GM12878 (cell line): ENCODE measurements around the gene MOCOS. TPM values are rescaled to one million over a fixed set of nuclear protein-coding genes. Genes with fewer than 3 reads are reported as not detected.

Source experiments
- ATAC-seq: fragments of 200-7000 bp; cut with Tn5 transposase; 3 replicates; pipeline ENCODE4 v1.9.1; 2020; ENCODE audit warnings: mild to moderate bottlenecking, moderate library complexity
- BruUV-seq: library from RNA; stranded (reverse); fragments of 400-500 nt; replicated peaks from 2 replicates; lab custom pipeline; 2021; lab: Mats Ljungman, UMichigan
- CTCF ChIA-PET: fragments of 300-600 bp; sonication (Branson Sonifier 250); formaldehyde crosslinking; extraction: SDS; loops from one replicate; lab custom pipeline; 2021; ENCODE audit warnings: inconsistent platforms; lab: Yijun Ruan, JAX
- POLR2A ChIA-PET: fragments of 350-600 bp; formaldehyde crosslinking; extraction: SDS; loops from one replicate; lab custom pipeline; 2021; ENCODE audit warnings: inconsistent platforms; lab: Charles Lee
- RAD21 ChIA-PET: fragments of 300-600 bp; sonication (Branson Sonifier 250); formaldehyde crosslinking; loops from one replicate; lab custom pipeline; 2023; ENCODE audit warnings: antibody characterized with exemption; ENCODE audit not compliant: unreplicated experiment; lab: Charles Lee
- SMC1A ChIA-PET: fragments of 300-600 bp; sonication (Branson Sonifier 250); formaldehyde crosslinking; loops from one replicate; lab custom pipeline; 2023; ENCODE audit not compliant: unreplicated experiment, uncharacterized antibody; lab: Charles Lee
- DNase-seq: peaks from one replicate; pipeline ENCODE4 v3.0.0-alpha.2; 2011; ENCODE audit warnings: low read depth, low spot score
- FAIRE-seq: peaks from 3 replicates; lab custom pipeline; 2011; peaks lifted over from hg19 to GRCh38; lab: Jason Lieb, UNC
- H2AFZ ChIP-seq: 2 replicates; pipeline ENCODE4 v1.6.0; 2011; ENCODE audit warnings: low read depth, low read length, control low read depth; ENCODE audit not compliant: control insufficient read depth
- H3K27ac ChIP-seq: 2 replicates; pipeline ENCODE4 v1.5.1; 2011; ENCODE audit warnings: control low read depth; ENCODE audit not compliant: control insufficient read depth, insufficient read depth
- H3K27me3 ChIP-seq, 2 experiments: replicated peaks in 1 of 2; 2 replicates each; pipeline versions ENCODE4 v1.6.0 to v1.6.1; 2011; ENCODE audit warnings: low read length in 1 of 2; ENCODE audit not compliant: control insufficient read depth in 2 of 2, insufficient read depth in 2 of 2
- H3K36me3 ChIP-seq, 2 experiments: 2 replicates each; pipeline ENCODE4 v1.5.1; 2011; ENCODE audit warnings: low read length in 1 of 2; ENCODE audit not compliant: control insufficient read depth in 2 of 2, insufficient read depth in 2 of 2
- H3K4me1 ChIP-seq: 2 replicates; pipeline ENCODE4 v1.6.1; 2011; ENCODE audit warnings: mild to moderate bottlenecking, low read length, moderate library complexity, mixed read lengths; ENCODE audit not compliant: control insufficient read depth, insufficient read depth
- H3K4me2 ChIP-seq: 2 replicates; pipeline ENCODE4 v1.6.0; 2011; ENCODE audit warnings: control low read depth; ENCODE audit not compliant: control insufficient read depth, insufficient read depth
- H3K4me3 ChIP-seq: fragments of 200-600 bp; sonication (generic); 2 replicates; pipeline ENCODE4 v1.5.1; 2016
- H3K79me2 ChIP-seq: 2 replicates; pipeline ENCODE4 v1.6.0; 2011; ENCODE audit warnings: low read length; ENCODE audit not compliant: control insufficient read depth, insufficient read depth
- H3K9ac ChIP-seq: 2 replicates; pipeline ENCODE4 v1.8.0; 2011; ENCODE audit warnings: low read length, control low read depth, mixed read lengths; ENCODE audit not compliant: control insufficient read depth, insufficient read depth
- H3K9me3 ChIP-seq: replicated peaks from 3 replicates; pipeline ENCODE4 v1.5.1; 2011; ENCODE audit warnings: mild to moderate bottlenecking, low read length; ENCODE audit not compliant: control insufficient read depth, insufficient read depth
- H4K20me1 ChIP-seq: 2 replicates; pipeline ENCODE4 v1.6.0; 2011; ENCODE audit not compliant: control insufficient read depth, insufficient read depth
- ATF7 ChIP-seq: fragments of 450-650 bp; IDR thresholded peaks from 2 replicates; pipeline ENCODE4 v1.6.1; 2016; ENCODE audit warnings: low read depth, mild to moderate bottlenecking
- BRCA1 ChIP-seq: IDR thresholded peaks from 2 replicates; pipeline ENCODE4 v1.6.1; 2011; ENCODE audit warnings: low read depth, low read length, improper control_type of control experiment
- CBFB ChIP-seq: IDR thresholded peaks from 2 replicates; pipeline ENCODE4 v1.6.1; 2016; ENCODE audit warnings: antibody characterized with exemption, low read depth
- CHD4 ChIP-seq: fragments of 200-600 bp; sonication (generic); IDR thresholded peaks from 2 replicates; pipeline ENCODE4 v1.6.1; 2016; ENCODE audit warnings: mild to moderate bottlenecking
- CREB1 ChIP-seq: IDR thresholded peaks from 2 replicates; pipeline ENCODE4 v1.6.1; 2012; ENCODE audit warnings: low read depth, mild to moderate bottlenecking, inconsistent platforms
- EZH2 ChIP-seq: IDR thresholded peaks from 2 replicates; pipeline ENCODE4 v1.6.1; 2012; ENCODE audit warnings: low read depth, mild to moderate bottlenecking, control low read depth, inconsistent platforms, low read length, borderline replicate concordance; ENCODE audit not compliant: control insufficient read depth
- HDGF ChIP-seq: fragments of 450-650 bp; IDR thresholded peaks from 2 replicates; pipeline ENCODE4 v1.6.1; 2016; ENCODE audit warnings: antibody characterized with exemption
- MXI1 ChIP-seq: fragments of 150-350 bp; IDR thresholded peaks from 2 replicates; pipeline ENCODE4 v1.6.1; 2011; ENCODE audit warnings: low read depth, mild to moderate bottlenecking, inconsistent platforms, low read length, improper control_type of control experiment
- PAX8 ChIP-seq: fragments of 450-650 bp; IDR thresholded peaks from 2 replicates; pipeline ENCODE4 v1.6.1; 2017; ENCODE audit warnings: mild to moderate bottlenecking, moderate library complexity
- RB1 ChIP-seq: fragments of 450-650 bp; formaldehyde crosslinking; IDR thresholded peaks from 2 replicates; pipeline ENCODE4 v1.6.1; 2017; ENCODE audit warnings: mild to moderate bottlenecking, borderline replicate concordance
- RELA ChIP-seq: fragments of 450-650 bp; IDR thresholded peaks from 2 replicates; pipeline ENCODE4 v1.8.0; 2014; ENCODE audit warnings: borderline replicate concordance; ENCODE audit not compliant: partially characterized antibody
- SIN3A ChIP-seq: IDR thresholded peaks from 2 replicates; pipeline ENCODE4 v1.6.1; 2012; ENCODE audit warnings: low read depth, low read length, improper control_type of control experiment
- STAT3 ChIP-seq: IDR thresholded peaks from 2 replicates; pipeline ENCODE4 v1.6.1; 2011; ENCODE audit warnings: low read depth, low read length, improper control_type of control experiment
- WGBS: methylation state at CpG from one replicate; pipeline ENCODE4 v1.1.6; 2016; ENCODE audit warnings: low lambda C conversion rate; ENCODE audit not compliant: insufficient replicate concordance, insufficient coverage; ENCODE audit errors: missing lambda C conversion rate; 5-methylcytosine and 5-hydroxymethylcytosine counted together
- in situ Hi-C: fragments of 300-500 bp; cut with MboI; formaldehyde crosslinking; loops from 9 replicates; pipeline ENCODE4 v1.14.3; 2018; ENCODE audit warnings: mixed read lengths
- intact Hi-C: fragments of 100-400 bp; cut with micrococcal nuclease; formaldehyde crosslinking; loops from one replicate; pipeline ENCODE4 v1.14.2; 2022; ENCODE audit not compliant: unreplicated experiment
- polyA plus RNA-seq, 11 experiments: library from polyadenylated mRNA; depleted of rRNA in 4 of 11; unstranded in 6 of 11; stranded (reverse) in 5 of 11; fragments of >200 nt; fragmentation: Nextera tagmentation in 4 of 11; fragmentation: Illumina TruSeq in 1 of 11; extraction: Ambion mirVana in 4 of 11; extraction: Trizol in 1 of 11; gene quantifications; 1 replicate in 1 of 11; 2 replicates in 10 of 11; pipeline versions ENCODE4 v1.2.1 to v1.2.3, GENCODE V29; 2011 to 2016; ENCODE audit warnings: inconsistent platforms in 2 of 11, missing spikeins in 2 of 11, low read depth in 1 of 11
- total RNA-seq, 4 experiments: library from RNA; depleted of rRNA in 3 of 4; stranded (reverse); fragments of >200 nt in 3 of 4; fragmentation: Illumina TruSeq in 1 of 4; extraction: Trizol in 1 of 4; gene quantifications; 2 replicates each; pipeline versions ENCODE4 v1.2.1 to v1.2.3, GENCODE V29; 2013 to 2021
- TF ChIP-seq, protein P1 (sequence below): fragments of 450-650 bp; IDR thresholded peaks from 2 replicates; pipeline ENCODE4 v1.6.1; 2016; ENCODE audit warnings: mild to moderate bottlenecking

MOCOS gene
- total and polyA plus RNA-seq, 10 of the 15 experiments (the other 5 are each of a cell fraction or from before 2014, with no cell fraction given) = 0.16 to 0.56 (median 0.33) TPM

DNA sequence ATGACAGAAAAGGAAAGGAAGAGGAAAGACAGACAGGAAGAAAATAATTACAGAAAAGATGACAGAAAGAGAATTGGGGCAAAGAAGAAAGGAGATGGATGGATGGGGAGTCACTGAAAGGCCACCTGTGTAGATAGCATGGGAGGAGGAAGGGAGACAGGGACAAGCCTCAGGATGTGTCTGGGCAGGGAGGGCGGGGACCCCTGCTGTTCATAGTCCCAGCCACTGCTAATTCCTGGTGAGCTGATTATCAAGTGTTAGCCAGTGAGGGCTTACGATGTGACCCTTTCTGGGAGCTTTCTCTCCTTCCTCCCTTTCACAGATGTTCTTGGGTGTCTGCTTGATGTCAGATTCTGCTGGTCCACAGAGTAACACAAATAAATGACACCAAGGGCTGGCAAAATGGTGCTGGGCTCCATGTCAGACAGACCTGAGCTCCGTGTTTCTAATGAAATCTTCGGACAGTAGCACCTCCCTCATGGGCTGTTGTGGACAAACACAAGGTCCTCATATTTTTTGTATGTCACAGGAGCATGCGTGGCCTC lies 123.8 kb downstream of the MOCOS start:
- POLR2A ChIA-PET = interaction anchor here (0.6 to 2.1 kb wide), 3 partner anchors 9 to 16 kb away, joined by 3 to 6 read pairs (median 5); no protein-coding TSS in a partner anchor
- SMC1A ChIA-PET = interaction anchor here (0.9 to 2.3 kb wide), 7 partner anchors 9 to 166 kb away, joined by 3 to 11 read pairs (median 4); no protein-coding TSS in a partner anchor
- FAIRE-seq = no peak
- Histone ChIP-seq H3K9me3 (no peaks in the 10 kb centered on the region), H3K4me3 (no peak overlapping the region), H3K27ac (no peak overlapping the region), H2AFZ (no peak overlapping the region), H3K79me2 (peaks cover 7% of the 10 kb centered on the region), H3K36me3 (no peaks in the 10 kb centered on the region), H3K27me3 (no peaks in the 10 kb centered on the region), H4K20me1 (no peaks in the 10 kb centered on the region), H3K4me2 (no peak overlapping the region), H3K4me1 (no peaks in the 10 kb centered on the region), H3K9ac (no peak overlapping the region)
- RAD21 ChIA-PET = interaction anchor here (1.9 kb wide), 1 partner anchor 11 kb away, joined by 5 read pairs; no protein-coding TSS in a partner anchor
- in situ Hi-C loops (no loop called here), intact Hi-C loops (no loop called here)
- no TSS peak for BruUV-seq
- WGBS = 18% methylated on average over 5 of the region's 5 CpGs
- no peak for ATAC-seq
- CTCF ChIA-PET = interaction anchor here (1.7 to 2.5 kb wide), 2 partner anchors 12 to 42 kb away, joined by 3 to 10 read pairs; partner anchors contain the start of gene FHOD3
- TF ChIP-seq RB1 (no peak), ATF7 (no peak)
- no peak for DNase-seq

DNA sequence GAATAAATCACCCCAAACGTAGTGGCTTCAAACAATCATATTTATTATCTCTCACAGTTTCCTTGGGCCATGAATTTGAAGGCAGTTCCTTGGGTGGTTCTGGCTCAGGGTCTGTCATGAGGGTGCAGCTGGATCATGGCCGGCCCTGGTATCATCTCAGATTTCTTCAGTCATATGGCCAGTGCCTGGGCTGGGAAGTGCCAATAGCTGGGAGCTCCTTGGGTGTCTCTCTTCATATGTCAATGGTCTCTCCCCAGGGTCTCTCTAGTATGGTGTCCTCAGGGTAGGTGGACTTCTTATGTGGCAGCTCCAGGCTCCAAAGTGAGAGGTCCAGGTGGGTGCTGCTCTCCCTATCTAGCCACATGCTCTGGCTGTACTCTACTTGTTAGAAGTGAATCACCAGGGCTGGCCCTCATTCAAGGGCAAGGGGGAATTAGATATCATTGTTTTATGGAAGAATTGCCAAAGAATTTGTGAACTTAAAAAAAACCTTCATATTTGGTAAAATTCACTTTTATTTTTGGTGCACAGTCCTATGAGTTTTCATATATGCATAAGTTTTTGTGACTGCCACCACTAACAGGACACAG lies 125.6 kb downstream of the MOCOS start:
- Histone ChIP-seq H3K79me2 (no peaks in the 10 kb centered on the region; the same call in 1 of the 2 replicates), H3K4me3 (no peak overlapping the region), H3K36me3 (no peaks in the 10 kb centered on the region), H3K27ac (no peak overlapping the region), H4K20me1 (no peaks in the 10 kb centered on the region), H3K27me3 (no peaks in the 10 kb centered on the region), H2AFZ (no peak overlapping the region), H3K4me1 (no peaks in the 10 kb centered on the region), H3K4me2 (no peak overlapping the region), H3K9me3 (no peaks in the 10 kb centered on the region), H3K9ac (no peak overlapping the region)
- ATAC-seq (no peak), FAIRE-seq (no peak), DNase-seq (no peak)
- in situ Hi-C loops = no loop called here
- BruUV-seq = no TSS peak
- ChIA-PET RAD21 (interaction anchor here (1.2 to 2.0 kb wide), 4 partner anchors 13 to 20 kb away, joined by 4 to 7 read pairs (median 4); partner anchors contain the start of gene FHOD3), SMC1A (interaction anchor here (1.1 to 2.4 kb wide), 4 partner anchors 9 to 54 kb away, joined by 6 to 10 read pairs (median 8); no protein-coding TSS in a partner anchor), CTCF (interaction anchor here (0.6 to 1.7 kb wide), 4 partner anchors 8 to 40 kb away, joined by 3 to 4 read pairs (median 3); no protein-coding TSS in a partner anchor), POLR2A (interaction anchor here (2.1 kb wide), 1 partner anchor 14 kb away, joined by 5 read pairs; no protein-coding TSS in a partner anchor)
- intact Hi-C loops = no loop called here
- 0% methylated on average over 2 of the region's 2 CpGs for WGBS
- TF ChIP-seq MXI1 = no peak
- TF ChIP-seq CREB1 = no peak
- no peak for TF ChIP-seq SIN3A
- TF ChIP-seq HDGF = no peak
- no peak for TF ChIP-seq CBFB
- no peak for TF ChIP-seq CHD4
- no peak for TF ChIP-seq RELA
- TF ChIP-seq, protein P1, sequence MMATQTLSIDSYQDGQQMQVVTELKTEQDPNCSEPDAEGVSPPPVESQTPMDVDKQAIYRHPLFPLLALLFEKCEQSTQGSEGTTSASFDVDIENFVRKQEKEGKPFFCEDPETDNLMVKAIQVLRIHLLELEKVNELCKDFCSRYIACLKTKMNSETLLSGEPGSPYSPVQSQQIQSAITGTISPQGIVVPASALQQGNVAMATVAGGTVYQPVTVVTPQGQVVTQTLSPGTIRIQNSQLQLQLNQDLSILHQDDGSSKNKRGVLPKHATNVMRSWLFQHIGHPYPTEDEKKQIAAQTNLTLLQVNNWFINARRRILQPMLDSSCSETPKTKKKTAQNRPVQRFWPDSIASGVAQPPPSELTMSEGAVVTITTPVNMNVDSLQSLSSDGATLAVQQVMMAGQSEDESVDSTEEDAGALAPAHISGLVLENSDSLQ = no peak
- TF ChIP-seq PAX8 = no peak
- TF ChIP-seq BRCA1 = no peak
- no peak for TF ChIP-seq EZH2
- TF ChIP-seq STAT3 = no peak
